Gastroesophageal sphincter (tissue), 3 donors: ENCODE measurements around the gene LRP11.

Experiments used
- POLR2A ChIP-seq, 2 donors: fragments of 450-650 bp; IDR thresholded peaks; one replicate each; pipeline ENCODE4 v1.6.1; 2017; ENCODE audit warnings: antibody characterized with exemption in 2 of 2, mild to moderate bottlenecking in 2 of 2, moderate library complexity in 1 of 2
- POLR2AphosphoS5 ChIP-seq: sonication (generic); formaldehyde crosslinking; IDR thresholded peaks from one replicate; pipeline ENCODE4 v1.6.1; 2017; ENCODE audit warnings: antibody characterized with exemption
- TF ChIP-seq, protein P1 (sequence below), 4 experiments: fragments of 200-600 bp in 2 of 4; fragments of 450-650 bp in 2 of 4; sonication (generic) in 1 of 4; IDR thresholded peaks; one replicate each; pipeline ENCODE4 v1.5.1; 2017 to 2019; ENCODE audit warnings: antibody characterized with exemption in 4 of 4, mild to moderate bottlenecking in 2 of 4, moderate library complexity in 2 of 4

DNA sequence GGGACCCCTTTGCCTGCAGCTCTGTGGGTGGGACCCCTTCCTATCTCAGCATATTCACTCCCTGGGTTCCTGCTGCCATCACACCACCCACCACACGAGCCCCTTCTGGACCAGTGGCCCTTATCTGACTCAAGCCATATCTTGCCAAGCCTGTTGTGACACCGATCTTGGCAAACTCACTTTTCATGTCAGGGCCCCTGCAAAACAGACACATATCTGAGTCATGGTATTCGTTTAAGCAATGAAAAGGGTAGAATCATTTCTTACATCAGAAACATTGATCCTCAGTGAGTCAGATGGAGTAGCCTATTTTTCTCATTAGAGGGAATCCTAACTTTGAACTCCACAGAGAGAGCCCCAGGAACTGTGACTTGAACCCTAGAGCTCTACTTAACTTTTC, 23.2 kb upstream of the LRP11 start:
- TF ChIP-seq POLR2A (IDR thresholded peaks at IDR 0.05) (no peak), POLR2AphosphoS5 (no peak)
- TF ChIP-seq, protein P1, sequence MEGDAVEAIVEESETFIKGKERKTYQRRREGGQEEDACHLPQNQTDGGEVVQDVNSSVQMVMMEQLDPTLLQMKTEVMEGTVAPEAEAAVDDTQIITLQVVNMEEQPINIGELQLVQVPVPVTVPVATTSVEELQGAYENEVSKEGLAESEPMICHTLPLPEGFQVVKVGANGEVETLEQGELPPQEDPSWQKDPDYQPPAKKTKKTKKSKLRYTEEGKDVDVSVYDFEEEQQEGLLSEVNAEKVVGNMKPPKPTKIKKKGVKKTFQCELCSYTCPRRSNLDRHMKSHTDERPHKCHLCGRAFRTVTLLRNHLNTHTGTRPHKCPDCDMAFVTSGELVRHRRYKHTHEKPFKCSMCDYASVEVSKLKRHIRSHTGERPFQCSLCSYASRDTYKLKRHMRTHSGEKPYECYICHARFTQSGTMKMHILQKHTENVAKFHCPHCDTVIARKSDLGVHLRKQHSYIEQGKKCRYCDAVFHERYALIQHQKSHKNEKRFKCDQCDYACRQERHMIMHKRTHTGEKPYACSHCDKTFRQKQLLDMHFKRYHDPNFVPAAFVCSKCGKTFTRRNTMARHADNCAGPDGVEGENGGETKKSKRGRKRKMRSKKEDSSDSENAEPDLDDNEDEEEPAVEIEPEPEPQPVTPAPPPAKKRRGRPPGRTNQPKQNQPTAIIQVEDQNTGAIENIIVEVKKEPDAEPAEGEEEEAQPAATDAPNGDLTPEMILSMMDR (IDR thresholded peaks at IDR 0.05) = no peak
